Fibroblast of the aortic adventitia (primary cell): ENCODE measurements around the gene SLC6A7. TPM values are rescaled to one million over a fixed set of nuclear protein-coding genes. Genes with fewer than 3 reads are reported as not detected.

Experiments
- DNase-seq: peaks from one replicate; pipeline ENCODE4 v3.0.0-alpha.2; 2010; ENCODE audit warnings: low read depth
- H3K4me3 ChIP-seq: 2 replicates; pipeline ENCODE4 v1.5.1; 2011; ENCODE audit warnings: low read depth, mild to moderate bottlenecking, control low read depth, low read length, moderate library complexity
- total RNA-seq: library from RNA; depleted of rRNA; stranded (reverse); fragments of >200 nt; gene quantifications from 2 replicates; pipeline ENCODE4 v1.2.3, GENCODE V29; 2012; ENCODE audit warnings: low replicate concordance
- TF ChIP-seq, protein P1 (sequence below): IDR thresholded peaks from 2 replicates; pipeline ENCODE4 v1.5.1; 2011; ENCODE audit warnings: mild to moderate bottlenecking, low read length, control low read depth, inconsistent platforms; ENCODE audit not compliant: insufficient read depth

SLC6A7 gene
- total RNA-seq, 1 donor: not detected

DNA sequence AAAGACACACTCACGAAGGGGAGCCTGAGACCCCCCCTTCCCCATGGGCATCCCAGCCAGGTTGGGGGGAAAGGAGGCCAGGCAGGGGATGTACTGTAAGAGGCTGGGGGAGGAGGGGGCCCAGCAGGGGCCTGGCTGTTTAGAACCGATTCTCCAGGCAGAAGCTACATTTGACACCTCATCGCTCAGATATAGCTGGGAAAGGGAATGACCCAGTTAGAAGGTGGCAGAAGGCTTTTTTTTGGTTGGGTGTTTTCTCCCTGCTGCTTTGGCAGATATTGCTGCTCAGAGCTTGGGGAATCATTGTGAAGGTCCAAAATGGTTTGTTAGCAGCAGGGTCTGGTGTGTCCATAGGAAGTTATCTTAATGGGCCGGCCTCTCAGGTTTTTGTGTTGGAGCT, 17.3 kb upstream of the SLC6A7 start:
- no peak for DNase-seq
- H3K4me3 ChIP-seq: no peak overlapping the region
- TF ChIP-seq, protein P1, sequence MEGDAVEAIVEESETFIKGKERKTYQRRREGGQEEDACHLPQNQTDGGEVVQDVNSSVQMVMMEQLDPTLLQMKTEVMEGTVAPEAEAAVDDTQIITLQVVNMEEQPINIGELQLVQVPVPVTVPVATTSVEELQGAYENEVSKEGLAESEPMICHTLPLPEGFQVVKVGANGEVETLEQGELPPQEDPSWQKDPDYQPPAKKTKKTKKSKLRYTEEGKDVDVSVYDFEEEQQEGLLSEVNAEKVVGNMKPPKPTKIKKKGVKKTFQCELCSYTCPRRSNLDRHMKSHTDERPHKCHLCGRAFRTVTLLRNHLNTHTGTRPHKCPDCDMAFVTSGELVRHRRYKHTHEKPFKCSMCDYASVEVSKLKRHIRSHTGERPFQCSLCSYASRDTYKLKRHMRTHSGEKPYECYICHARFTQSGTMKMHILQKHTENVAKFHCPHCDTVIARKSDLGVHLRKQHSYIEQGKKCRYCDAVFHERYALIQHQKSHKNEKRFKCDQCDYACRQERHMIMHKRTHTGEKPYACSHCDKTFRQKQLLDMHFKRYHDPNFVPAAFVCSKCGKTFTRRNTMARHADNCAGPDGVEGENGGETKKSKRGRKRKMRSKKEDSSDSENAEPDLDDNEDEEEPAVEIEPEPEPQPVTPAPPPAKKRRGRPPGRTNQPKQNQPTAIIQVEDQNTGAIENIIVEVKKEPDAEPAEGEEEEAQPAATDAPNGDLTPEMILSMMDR: no peak

DNA sequence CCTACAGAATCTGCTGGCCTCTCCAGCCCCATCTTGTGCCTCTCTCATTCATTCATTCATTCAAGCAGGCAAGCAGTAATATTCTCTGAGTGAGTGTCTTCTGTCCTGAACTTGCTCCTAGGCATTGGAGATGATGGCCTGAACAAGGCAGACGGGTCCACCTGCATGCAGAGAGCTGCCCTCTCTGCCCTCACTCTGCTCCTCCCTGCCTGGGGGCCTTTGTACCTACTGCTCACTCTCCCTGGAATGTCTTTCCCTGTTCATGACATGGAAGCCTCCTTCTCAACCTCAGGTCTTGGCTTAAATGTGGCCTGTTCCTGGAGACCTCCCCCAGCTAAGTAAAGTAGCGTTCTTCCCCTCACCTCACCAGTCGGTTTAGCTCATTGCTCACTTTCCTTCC, 16.7 kb upstream of the SLC6A7 start:
- no peak for DNase-seq
- no peak overlapping the region for H3K4me3 ChIP-seq
- TF ChIP-seq, protein P1: no peak

DNA sequence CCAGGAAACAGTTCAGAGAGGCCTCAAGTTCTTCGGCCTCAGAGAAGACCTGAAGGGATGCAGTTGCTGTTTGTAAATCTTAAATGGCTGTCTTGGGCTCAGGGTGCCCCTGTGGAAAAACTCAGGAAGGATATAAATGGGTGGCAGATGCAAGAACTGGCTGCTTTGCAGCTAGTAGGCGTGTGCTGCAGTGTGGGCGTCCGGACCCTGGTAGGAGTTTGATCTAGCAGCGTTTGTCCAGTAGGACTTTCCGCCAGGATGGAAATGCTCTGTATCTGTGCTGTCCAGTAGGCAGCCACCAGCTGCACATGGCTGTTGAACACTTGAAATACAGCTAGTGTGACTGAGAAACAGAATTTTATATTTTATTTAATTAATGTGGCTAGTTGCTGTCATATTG, 15.6 kb upstream of the SLC6A7 start:
- no peak overlapping the region for H3K4me3 ChIP-seq
- TF ChIP-seq, protein P1: no peak
- DNase-seq: no peak

DNA sequence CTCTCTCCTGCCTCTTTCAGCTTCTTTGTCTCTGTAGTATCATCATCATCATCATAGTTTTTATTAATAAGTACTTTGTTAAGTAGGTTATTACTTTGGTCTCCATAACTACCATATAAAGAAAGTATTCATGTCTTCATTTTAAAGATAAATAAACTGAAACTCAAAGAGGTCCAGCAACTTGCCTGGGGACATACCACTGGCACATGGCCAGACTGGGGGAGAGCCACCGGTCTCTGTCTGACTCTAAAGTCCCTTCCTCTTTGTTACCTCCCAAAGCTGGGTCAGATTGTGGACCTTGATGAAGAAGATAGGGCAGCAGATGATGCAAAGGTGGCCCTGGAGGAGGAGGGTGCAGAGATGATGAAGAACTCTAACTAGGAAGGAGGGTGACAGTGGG, 14.8 kb upstream of the SLC6A7 start:
- DNase-seq: no peak
- TF ChIP-seq, protein P1: no peak
- H3K4me3 ChIP-seq: no peak overlapping the region

DNA sequence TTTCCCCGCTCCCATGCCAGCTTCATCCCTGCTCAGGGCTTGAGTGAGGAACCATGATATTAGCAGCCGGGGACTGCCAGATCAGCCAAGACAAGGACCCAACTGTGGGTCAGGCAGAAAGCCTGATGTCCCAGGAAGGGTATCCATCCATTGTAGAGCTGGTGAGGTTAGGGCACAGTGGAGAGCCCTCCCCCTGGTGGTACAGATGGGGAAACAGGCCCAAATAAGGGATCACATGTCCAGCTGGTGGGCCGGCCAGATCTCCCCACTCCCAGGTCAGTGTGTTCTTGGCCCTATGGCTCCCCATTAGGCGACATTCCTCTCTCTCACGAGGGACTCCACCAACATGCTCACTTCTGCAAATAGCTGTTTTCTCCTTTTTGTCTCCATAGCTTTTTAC, 14.3 kb upstream of the SLC6A7 start:
- TF ChIP-seq, protein P1: peak; percentile 58
- DNase-seq: no peak
- no peak overlapping the region for H3K4me3 ChIP-seq

DNA sequence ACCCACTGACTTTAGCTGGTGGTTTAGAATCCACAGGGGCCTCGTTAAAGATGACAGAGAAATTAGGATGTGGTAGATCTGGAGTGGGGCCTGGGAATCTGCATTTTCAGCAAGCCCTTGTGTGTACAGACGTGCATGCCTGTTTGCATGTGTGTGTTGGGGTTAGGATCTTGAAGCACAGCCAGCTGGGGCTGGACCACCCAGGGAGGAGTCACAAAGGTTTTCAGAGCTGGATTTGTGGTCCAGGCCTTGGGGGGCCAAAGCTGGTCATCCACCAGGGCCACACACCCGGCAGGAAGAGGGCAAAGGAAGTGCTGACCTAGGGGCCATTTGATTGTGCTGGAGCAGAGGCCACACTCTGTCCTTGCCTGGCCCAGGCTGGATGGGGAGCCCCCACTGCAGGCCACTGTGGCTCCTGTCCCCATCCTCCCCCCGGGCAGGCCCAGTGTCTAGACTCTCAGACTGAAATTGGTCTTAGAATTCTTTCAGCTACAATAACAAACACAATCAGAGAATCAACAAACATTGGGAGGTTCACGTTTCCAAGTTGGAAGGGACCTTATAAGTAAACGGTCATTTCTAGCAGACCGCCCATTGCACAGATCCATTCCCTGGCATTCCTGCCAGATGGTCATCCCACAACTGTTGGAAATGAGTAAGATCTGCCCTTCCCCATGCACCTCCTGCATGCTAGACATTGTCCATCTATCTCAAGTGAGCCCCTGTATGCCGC, 13.0 kb upstream of the SLC6A7 start:
- DNase-seq: no peak
- TF ChIP-seq, protein P1: no peak
- H3K4me3 ChIP-seq: no peak overlapping the region

DNA sequence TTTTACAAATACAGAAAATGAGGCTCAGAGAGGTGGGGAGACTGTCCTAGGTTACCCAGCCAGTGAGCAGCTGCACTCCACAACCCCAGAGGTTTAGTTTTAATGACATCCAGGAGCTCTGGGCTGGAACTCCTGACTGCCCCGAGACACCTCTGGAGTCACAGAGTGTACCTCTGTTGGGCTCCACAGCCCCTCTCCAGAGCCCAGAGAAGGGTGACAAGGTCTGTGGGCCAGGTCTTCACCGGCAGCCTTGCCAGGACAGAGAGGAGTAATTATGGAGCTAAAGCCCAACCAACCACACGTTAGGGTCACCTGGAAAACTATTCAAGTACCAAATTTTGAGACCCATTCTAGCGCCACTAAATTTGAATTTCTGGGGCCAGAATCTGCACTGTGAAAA, 12.1 kb upstream of the SLC6A7 start:
- no peak for DNase-seq
- TF ChIP-seq, protein P1: no peak
- H3K4me3 ChIP-seq: no peak overlapping the region
